ENCODE results near the gene ALPL.

DNA sequence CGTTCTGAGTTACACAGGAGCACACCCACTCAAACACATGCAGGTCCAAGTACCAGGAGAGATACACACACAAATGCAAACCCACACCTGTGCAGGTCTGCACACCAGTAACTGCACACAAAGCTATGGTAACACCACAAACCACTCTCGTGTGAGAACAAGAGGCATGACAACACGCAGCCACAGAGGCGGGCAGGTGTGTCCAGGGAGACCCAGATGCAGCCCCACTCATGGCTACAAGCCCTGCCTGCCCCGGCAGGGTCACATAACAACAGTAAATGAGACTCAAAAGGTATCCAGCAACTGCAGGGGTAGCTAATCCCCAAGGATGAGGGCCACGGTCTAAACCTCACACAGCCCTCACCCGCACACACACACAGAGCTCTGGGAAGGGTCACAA lies 111.8 kb downstream of the ALPL start:
- TF ChIP-seq, protein P1, sequence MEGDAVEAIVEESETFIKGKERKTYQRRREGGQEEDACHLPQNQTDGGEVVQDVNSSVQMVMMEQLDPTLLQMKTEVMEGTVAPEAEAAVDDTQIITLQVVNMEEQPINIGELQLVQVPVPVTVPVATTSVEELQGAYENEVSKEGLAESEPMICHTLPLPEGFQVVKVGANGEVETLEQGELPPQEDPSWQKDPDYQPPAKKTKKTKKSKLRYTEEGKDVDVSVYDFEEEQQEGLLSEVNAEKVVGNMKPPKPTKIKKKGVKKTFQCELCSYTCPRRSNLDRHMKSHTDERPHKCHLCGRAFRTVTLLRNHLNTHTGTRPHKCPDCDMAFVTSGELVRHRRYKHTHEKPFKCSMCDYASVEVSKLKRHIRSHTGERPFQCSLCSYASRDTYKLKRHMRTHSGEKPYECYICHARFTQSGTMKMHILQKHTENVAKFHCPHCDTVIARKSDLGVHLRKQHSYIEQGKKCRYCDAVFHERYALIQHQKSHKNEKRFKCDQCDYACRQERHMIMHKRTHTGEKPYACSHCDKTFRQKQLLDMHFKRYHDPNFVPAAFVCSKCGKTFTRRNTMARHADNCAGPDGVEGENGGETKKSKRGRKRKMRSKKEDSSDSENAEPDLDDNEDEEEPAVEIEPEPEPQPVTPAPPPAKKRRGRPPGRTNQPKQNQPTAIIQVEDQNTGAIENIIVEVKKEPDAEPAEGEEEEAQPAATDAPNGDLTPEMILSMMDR (IDR thresholded peaks at IDR 0.05; ENCODE audit: low read length), result no peak
- TF ChIP-seq EZH2 (IDR thresholded peaks at IDR 0.05; ENCODE audit: borderline replicate concordance, low read length), result no peak
